ENCODE results near the gene MAGEF1. TPM values are rescaled to one million over a fixed set of nuclear protein-coding genes. Genes with fewer than 3 reads are reported as not detected.

MAGEF1 gene
- total and polyA plus RNA-seq, 2 of the 8 experiments (the other 6 are each of a cell fraction or from before 2014, with no cell fraction given), result 26.5 to 56.7 TPM

DNA sequence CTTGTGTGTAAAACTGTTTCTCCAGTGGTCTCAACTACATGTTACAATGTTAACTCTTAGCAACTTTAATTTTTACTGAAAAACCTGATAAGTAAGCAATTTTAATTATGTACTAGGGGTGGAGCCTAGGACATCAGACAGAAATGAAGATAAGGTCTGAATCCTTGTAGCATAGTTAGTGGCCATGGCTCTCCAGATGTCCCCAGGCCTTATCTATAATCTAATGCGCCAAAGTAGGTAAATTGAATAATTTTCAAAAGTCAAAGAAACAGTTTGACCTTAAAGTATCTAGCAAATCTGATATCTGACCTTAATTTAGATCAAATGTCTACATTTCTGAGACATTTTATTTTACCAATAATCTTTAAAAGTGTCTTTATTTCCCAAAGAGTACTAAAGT is 8.2 kb downstream of the MAGEF1 start:
- Histone ChIP-seq H3K9ac (replicated peaks in 1 of 4; ENCODE audit: extremely low read depth in 1 of 4, low read depth in 3 of 4, low read length in 3 of 4) (no peak overlapping the region), H2BK12ac (ENCODE audit: low read depth, low read length) (no peak overlapping the region), H2AFZ (ENCODE audit: low read length) (no peak overlapping the region), H3K56ac (replicated peaks; ENCODE audit: insufficient read length, low read depth, low read length) (no peak overlapping the region), H3K4me1 (replicated peaks in 1 of 4; ENCODE audit: control insufficient read depth in 3 of 4, insufficient read depth in 4 of 4, low read length in 3 of 4) (no peaks in the 10 kb centered on the region), H4K8ac (ENCODE audit: extremely low read depth, insufficient read depth, low read length) (no peak overlapping the region), H3K23ac (ENCODE audit: insufficient read length) (no peak overlapping the region), H3K36me3 (ENCODE audit: control insufficient read depth in 2 of 4, insufficient read depth in 4 of 4, low read length in 3 of 4) (peaks cover 0 to 10% (median 4%) of the 10 kb centered on the region in 4 experiments; a peak in 3 of 8 replicates), H3K4ac (replicated peaks; ENCODE audit: insufficient read length, low read depth, low read length) (no peak overlapping the region), H2BK20ac (ENCODE audit: low read length) (no peak overlapping the region), H3K18ac (ENCODE audit: extremely low read depth, low read length) (no peak overlapping the region), H4K20me1 (replicated peaks in 1 of 2; ENCODE audit: control insufficient read depth in 1 of 2, insufficient read depth in 2 of 2, low read length in 2 of 2) (no peaks in the 10 kb centered on the region), H2BK120ac (replicated peaks; ENCODE audit: low read depth, low read length) (no peak overlapping the region), H3K4me2 (ENCODE audit: insufficient read depth in 1 of 2, low read depth in 2 of 2, low read length in 2 of 2) (no peak overlapping the region), H2AK5ac (ENCODE audit: low read depth, low read length) (no peak overlapping the region), H4K5ac (ENCODE audit: insufficient read length, low read depth, low read length) (no peak overlapping the region), H2BK15ac (ENCODE audit: low read length) (no peak overlapping the region), H4K91ac (replicated peaks; ENCODE audit: insufficient read length, low read length) (no peak overlapping the region), H3K27ac (ENCODE audit: low read depth, low read length) (no peak overlapping the region), H3K79me1 (ENCODE audit: low read depth, low read length) (no peaks in the 10 kb centered on the region), H2BK5ac (ENCODE audit: low read depth, low read length) (no peak overlapping the region), H3K23me2 (ENCODE audit: low read depth, low read length) (no peaks in the 10 kb centered on the region), H3K27me3 (replicated peaks in 1 of 4; ENCODE audit: control insufficient read depth in 3 of 4, extremely low read depth in 1 of 4, insufficient read depth in 3 of 4, low read length in 3 of 4) (no peaks in the 10 kb centered on the region), H3K14ac (ENCODE audit: insufficient read length) (no peak overlapping the region), H3K79me2 (ENCODE audit: control insufficient read depth in 1 of 2, insufficient read depth in 2 of 2, low read length in 2 of 2) (no peaks in the 10 kb centered on the region), H3K9me3 (ENCODE audit: insufficient read depth in 2 of 2, low read depth in 1 of 2, low read length in 1 of 2) (peaks cover 7 to 10% of the 10 kb centered on the region in 2 experiments; a peak in 2 of 4 replicates), H3K4me3 (ENCODE audit: extremely low read depth in 1 of 4, insufficient read depth in 2 of 4, low read depth in 3 of 4, low read length in 4 of 4) (no peak overlapping the region)
- FAIRE-seq (no peak), DNase-seq (ENCODE audit: low read depth in 1 of 2, low spot score in 2 of 2) (no peak)
- POLR2A ChIA-PET (ENCODE audit: partially characterized antibody), result no interaction called here
- 100% methylated on average over 1 of the region's 1 CpG; no CpG with 5 or more reads in 1 of the 2 experiments for WGBS, 2 experiments (ENCODE audit: extremely low coverage in 1 of 2, insufficient coverage in 1 of 2, insufficient read length in 1 of 2, insufficient replicate concordance in 2 of 2, low coverage in 1 of 2, low lambda C conversion rate in 2 of 2, missing lambda C conversion rate in 1 of 2)
- CTCF ChIA-PET (ENCODE audit: partially characterized antibody), result no interaction called here
- TF ChIP-seq PHF8 (conservative IDR thresholded peaks at IDR 0.05; ENCODE audit: low read depth, low read length), result no peak
- TF ChIP-seq HDAC2 (IDR thresholded peaks at IDR 0.05; ENCODE audit: borderline replicate concordance in 1 of 2, low read depth in 2 of 2, low read length in 2 of 2), result no peak
- no peak for TF ChIP-seq USF2 (IDR thresholded peaks at IDR 0.05; ENCODE audit: low read length)
- no peak for TF ChIP-seq ZNF274 (IDR thresholded peaks at IDR 0.05; ENCODE audit: borderline replicate concordance, extremely low read depth, low read length)
- TF ChIP-seq TAF7 (optimal IDR thresholded peaks at IDR 0.05; ENCODE audit: borderline replicate concordance, low read depth, low read length), result no peak
- no peak for TF ChIP-seq GTF2F1 (IDR thresholded peaks at IDR 0.05; ENCODE audit: borderline replicate concordance, low read depth, low read length)
- no peak for TF ChIP-seq CTBP2 (IDR thresholded peaks at IDR 0.05; ENCODE audit: borderline replicate concordance, insufficient read depth, insufficient read length, low read length)
- TF ChIP-seq CTCF (IDR thresholded peaks at IDR 0.05; ENCODE audit: control extremely low read depth in 1 of 3, insufficient read depth in 1 of 3, low read depth in 1 of 3, low read length in 3 of 3), result no peak
- no peak for TF ChIP-seq SP1 (IDR thresholded peaks at IDR 0.05; ENCODE audit: low read depth, low read length)
- no peak for TF ChIP-seq SRF (IDR thresholded peaks at IDR 0.05; ENCODE audit: low read depth, low read length)
